H9 (cell line): ENCODE measurements around the gene SEMA5A. TPM values are rescaled to one million over a fixed set of nuclear protein-coding genes. Genes with fewer than 3 reads are reported as not detected.

ENCODE experiments used
- DNase-seq: peaks from one replicate; pipeline ENCODE4 v3.0.0-alpha.2; 2017
- H2AFZ ChIP-seq: one replicate; pipeline ENCODE4 v1.6.1; 2013; ENCODE audit warnings: mild to moderate bottlenecking, low read length, control low read depth, moderate library complexity
- H2AK5ac ChIP-seq: 2 replicates; pipeline ENCODE4 v1.6.1; 2013; ENCODE audit warnings: low read length, control low read depth, mixed read lengths; ENCODE audit not compliant: insufficient read length
- H2BK120ac ChIP-seq: one replicate; pipeline ENCODE4 v1.6.1; 2013; ENCODE audit warnings: low read depth, mild to moderate bottlenecking, low read length, control low read depth, inconsistent platforms; ENCODE audit not compliant: poor library complexity, severe bottlenecking
- H2BK12ac ChIP-seq: 2 replicates; pipeline ENCODE4 v1.6.1; 2013; ENCODE audit warnings: low read length, control low read depth, mixed read lengths, low read depth; ENCODE audit not compliant: insufficient read length
- H2BK15ac ChIP-seq: 2 replicates; pipeline ENCODE4 v1.6.1; 2013; ENCODE audit warnings: low read depth, low read length, control low read depth
- H2BK20ac ChIP-seq: one replicate; pipeline ENCODE4 v1.6.1; 2013; ENCODE audit warnings: low read depth, mild to moderate bottlenecking, low read length, control low read depth, inconsistent platforms; ENCODE audit not compliant: poor library complexity, severe bottlenecking
- H2BK5ac ChIP-seq: 2 replicates; pipeline ENCODE4 v1.6.1; 2013; ENCODE audit warnings: low read length, control low read depth, mixed read lengths; ENCODE audit not compliant: insufficient read length
- H3K14ac ChIP-seq: 2 replicates; pipeline ENCODE4 v1.6.1; 2013; ENCODE audit warnings: low read length, control low read depth; ENCODE audit not compliant: insufficient read depth
- H3K18ac ChIP-seq: 2 replicates; pipeline ENCODE4 v1.6.1; 2013; ENCODE audit warnings: low read depth, mild to moderate bottlenecking, mixed read lengths, low read length, control low read depth; ENCODE audit not compliant: insufficient read length
- H3K23ac ChIP-seq: 2 replicates; pipeline ENCODE4 v1.6.1; 2013; ENCODE audit warnings: low read length, control low read depth, mixed read lengths, low read depth; ENCODE audit not compliant: insufficient read length
- H3K23me2 ChIP-seq: 2 replicates; pipeline ENCODE4 v1.6.1; 2013; ENCODE audit warnings: low read depth, mild to moderate bottlenecking, mixed read lengths, low read length, control low read depth; ENCODE audit not compliant: insufficient read length, poor library complexity, severe bottlenecking
- H3K27ac ChIP-seq: 2 replicates; pipeline ENCODE4 v1.5.1; 2013; ENCODE audit warnings: low read length, control low read depth, mixed read lengths, low read depth; ENCODE audit not compliant: insufficient read length
- H3K27me3 ChIP-seq: 2 replicates; pipeline ENCODE4 v1.6.1; 2013; ENCODE audit warnings: low read length, control low read depth, inconsistent platforms; ENCODE audit not compliant: insufficient read depth
- H3K4ac ChIP-seq: 2 replicates; pipeline ENCODE4 v1.6.1; 2013; ENCODE audit warnings: low read depth, mild to moderate bottlenecking, control low read depth, inconsistent platforms, low read length, moderate library complexity
- H3K4me1 ChIP-seq: 2 replicates; pipeline ENCODE4 v1.6.1; 2013; ENCODE audit warnings: low read length, control low read depth, inconsistent platforms; ENCODE audit not compliant: insufficient read depth
- H3K4me2 ChIP-seq: 2 replicates; pipeline ENCODE4 v1.6.1; 2013; ENCODE audit warnings: low read length, control low read depth, mixed read lengths; ENCODE audit not compliant: insufficient read length, insufficient read depth
- H3K56ac ChIP-seq: 2 replicates; pipeline ENCODE4 v1.6.1; 2013; ENCODE audit warnings: low read depth, mild to moderate bottlenecking, mixed read lengths, low read length, control low read depth; ENCODE audit not compliant: insufficient read length
- H3K79me1 ChIP-seq: 2 replicates; pipeline ENCODE4 v1.6.1; 2013; ENCODE audit warnings: low read depth, mild to moderate bottlenecking, moderate library complexity, low read length, control low read depth, inconsistent platforms; ENCODE audit not compliant: insufficient read depth, poor library complexity, severe bottlenecking
- H3K79me2 ChIP-seq: 2 replicates; pipeline ENCODE4 v1.6.1; 2013; ENCODE audit warnings: low read length, control low read depth, inconsistent platforms; ENCODE audit not compliant: insufficient read depth
- H3K9ac ChIP-seq: 2 replicates; pipeline ENCODE4 v1.6.1; 2013; ENCODE audit warnings: low read length, control low read depth, mixed read lengths; ENCODE audit not compliant: insufficient read length; ENCODE audit errors: extremely low read depth
- H3K9me3 ChIP-seq: one replicate; pipeline ENCODE4 v1.6.1; 2013; ENCODE audit warnings: low read depth, low read length, inconsistent platforms; ENCODE audit not compliant: control insufficient read depth
- H3T11ph ChIP-seq: one replicate; pipeline ENCODE4 v1.6.1; 2013; ENCODE audit warnings: mild to moderate bottlenecking, low read length, control low read depth, inconsistent platforms
- H4K20me1 ChIP-seq: one replicate; pipeline ENCODE4 v1.6.1; 2013; ENCODE audit not compliant: control insufficient read depth, insufficient read length, insufficient read depth
- H4K5ac ChIP-seq: 2 replicates; pipeline ENCODE4 v1.6.1; 2013; ENCODE audit warnings: low read depth, mild to moderate bottlenecking, mixed read lengths, low read length, control low read depth; ENCODE audit not compliant: insufficient read length
- H4K8ac ChIP-seq: replicated peaks from 2 replicates; pipeline ENCODE4 v1.6.1; 2013; ENCODE audit warnings: low read length, control low read depth, mixed read lengths, low read depth; ENCODE audit not compliant: insufficient read length
- H4K91ac ChIP-seq: 2 replicates; pipeline ENCODE4 v1.6.1; 2013; ENCODE audit warnings: low read depth, mild to moderate bottlenecking, moderate library complexity, mixed read lengths, low read length, control low read depth; ENCODE audit not compliant: insufficient read length
- H3K27ac Mint-ChIP-seq, 3 experiments: 2 replicates in 2 of 3; 3 replicates in 1 of 3; pipeline ENCODE4 v1.8.0; 2020 to 2021; ENCODE audit warnings: mixed read lengths in 3 of 3, mild to moderate bottlenecking in 1 of 3, moderate library complexity in 1 of 3
- H3K27me3 Mint-ChIP-seq: 2 replicates; pipeline ENCODE4 v1.8.0; 2021; ENCODE audit warnings: low read depth, mild to moderate bottlenecking, moderate library complexity, mixed read lengths
- H3K36me3 Mint-ChIP-seq, 3 experiments: 2 replicates in 2 of 3; 3 replicates in 1 of 3; pipeline ENCODE4 v1.8.0; 2020 to 2021; ENCODE audit warnings: low read depth in 3 of 3, mixed read lengths in 3 of 3; ENCODE audit not compliant: insufficient read depth in 1 of 3
- H3K4me1 Mint-ChIP-seq, 2 experiments: 2 replicates each; pipeline ENCODE4 v1.8.0; 2020; ENCODE audit warnings: mixed read lengths in 2 of 2
- H3K4me3 Mint-ChIP-seq, 2 experiments: 2 replicates in 1 of 2; 3 replicates in 1 of 2; pipeline ENCODE4 v1.8.0; 2020 to 2021; ENCODE audit warnings: mild to moderate bottlenecking in 2 of 2, mixed read lengths in 2 of 2, moderate library complexity in 1 of 2
- H3K9me3 Mint-ChIP-seq, 2 experiments: 2 replicates in 1 of 2; 3 replicates in 1 of 2; pipeline ENCODE4 v1.8.0; 2020; ENCODE audit warnings: mild to moderate bottlenecking in 2 of 2, mixed read lengths in 2 of 2, moderate library complexity in 1 of 2
- WGBS: extraction: QIAGEN DNeasy Blood & Tissue Kit; methylation state at CpG from one replicate; pipeline ENCODE4 v1.1.7; 2013; ENCODE audit warnings: missing lambda C conversion rate, low lambda C conversion rate, mixed read lengths; ENCODE audit not compliant: insufficient read length; ENCODE audit errors: extremely low coverage; 5-methylcytosine and 5-hydroxymethylcytosine counted together
- total RNA-seq: library from RNA; stranded (reverse); gene quantifications from 2 replicates; pipeline ENCODE4 v1.2.1, GENCODE V29; 2021
- TF ChIP-seq, protein P1 (sequence below): fragments of 200-600 bp; sonication (generic); conservative IDR thresholded peaks from 3 replicates; pipeline ENCODE4 v1.8.0; 2021; ENCODE audit warnings: antibody characterized with exemption, mild to moderate bottlenecking

Gene SEMA5A
- total RNA-seq, 1 experiment from 2014 or later: 4.3 TPM

- Histone ChIP-seq H4K91ac (no peak overlapping the region), H3K23ac (no peak overlapping the region), H4K20me1 (no peaks in the 10 kb centered on the region), H3T11ph (no peak overlapping the region), H3K4ac (no peak overlapping the region), H2BK15ac (no peak overlapping the region), H3K23me2 (no peaks in the 10 kb centered on the region), H4K5ac (no peak overlapping the region), H3K9me3 (no peaks in the 10 kb centered on the region), H2BK12ac (no peak overlapping the region), H3K4me2 (no peak overlapping the region), H3K79me1 (no peaks in the 10 kb centered on the region), H3K79me2 (no peaks in the 10 kb centered on the region), H3K4me1 (no peaks in the 10 kb centered on the region; the same call in 1 of the 2 replicates), H2AK5ac (no peak overlapping the region), H3K27ac (no peak overlapping the region), H4K8ac (no peak overlapping the region), H3K18ac (no peak overlapping the region), H2AFZ (no peak overlapping the region), H3K9ac (no peak overlapping the region), H2BK120ac (no peak overlapping the region), H2BK5ac (no peak overlapping the region), H3K14ac (no peak overlapping the region), H2BK20ac (no peak overlapping the region), H3K27me3 (no peaks in the 10 kb centered on the region), H3K56ac (no peak overlapping the region)
- H3K27me3 Mint-ChIP-seq: peaks cover 1% of the 10 kb centered on the region; the same call in 1 of the 2 replicates
- no peak for DNase-seq
- no peak overlapping the region for H3K4me3 Mint-ChIP-seq
- H3K4me1 Mint-ChIP-seq: peaks cover 12 to 19% of the 10 kb centered on the region in 2 experiments
- no peaks in the 10 kb centered on the region for H3K9me3 Mint-ChIP-seq
- TF ChIP-seq, protein P1, sequence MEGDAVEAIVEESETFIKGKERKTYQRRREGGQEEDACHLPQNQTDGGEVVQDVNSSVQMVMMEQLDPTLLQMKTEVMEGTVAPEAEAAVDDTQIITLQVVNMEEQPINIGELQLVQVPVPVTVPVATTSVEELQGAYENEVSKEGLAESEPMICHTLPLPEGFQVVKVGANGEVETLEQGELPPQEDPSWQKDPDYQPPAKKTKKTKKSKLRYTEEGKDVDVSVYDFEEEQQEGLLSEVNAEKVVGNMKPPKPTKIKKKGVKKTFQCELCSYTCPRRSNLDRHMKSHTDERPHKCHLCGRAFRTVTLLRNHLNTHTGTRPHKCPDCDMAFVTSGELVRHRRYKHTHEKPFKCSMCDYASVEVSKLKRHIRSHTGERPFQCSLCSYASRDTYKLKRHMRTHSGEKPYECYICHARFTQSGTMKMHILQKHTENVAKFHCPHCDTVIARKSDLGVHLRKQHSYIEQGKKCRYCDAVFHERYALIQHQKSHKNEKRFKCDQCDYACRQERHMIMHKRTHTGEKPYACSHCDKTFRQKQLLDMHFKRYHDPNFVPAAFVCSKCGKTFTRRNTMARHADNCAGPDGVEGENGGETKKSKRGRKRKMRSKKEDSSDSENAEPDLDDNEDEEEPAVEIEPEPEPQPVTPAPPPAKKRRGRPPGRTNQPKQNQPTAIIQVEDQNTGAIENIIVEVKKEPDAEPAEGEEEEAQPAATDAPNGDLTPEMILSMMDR: no peak
- no peak overlapping the region for H3K27ac Mint-ChIP-seq
- no CpG with 5 or more reads among the region's 1 CpG for WGBS
- peaks cover 0 to 5% (median 2%) of the 10 kb centered on the region in 3 experiments; a peak in 1 of 7 replicates for H3K36me3 Mint-ChIP-seq
Observed at GRCh38 chr5:9470410-9470809, 75.5 kb downstream of the SEMA5A start.
